ENCODE results near the gene ADAMTS4.

ADAMTS4 gene

DNA sequence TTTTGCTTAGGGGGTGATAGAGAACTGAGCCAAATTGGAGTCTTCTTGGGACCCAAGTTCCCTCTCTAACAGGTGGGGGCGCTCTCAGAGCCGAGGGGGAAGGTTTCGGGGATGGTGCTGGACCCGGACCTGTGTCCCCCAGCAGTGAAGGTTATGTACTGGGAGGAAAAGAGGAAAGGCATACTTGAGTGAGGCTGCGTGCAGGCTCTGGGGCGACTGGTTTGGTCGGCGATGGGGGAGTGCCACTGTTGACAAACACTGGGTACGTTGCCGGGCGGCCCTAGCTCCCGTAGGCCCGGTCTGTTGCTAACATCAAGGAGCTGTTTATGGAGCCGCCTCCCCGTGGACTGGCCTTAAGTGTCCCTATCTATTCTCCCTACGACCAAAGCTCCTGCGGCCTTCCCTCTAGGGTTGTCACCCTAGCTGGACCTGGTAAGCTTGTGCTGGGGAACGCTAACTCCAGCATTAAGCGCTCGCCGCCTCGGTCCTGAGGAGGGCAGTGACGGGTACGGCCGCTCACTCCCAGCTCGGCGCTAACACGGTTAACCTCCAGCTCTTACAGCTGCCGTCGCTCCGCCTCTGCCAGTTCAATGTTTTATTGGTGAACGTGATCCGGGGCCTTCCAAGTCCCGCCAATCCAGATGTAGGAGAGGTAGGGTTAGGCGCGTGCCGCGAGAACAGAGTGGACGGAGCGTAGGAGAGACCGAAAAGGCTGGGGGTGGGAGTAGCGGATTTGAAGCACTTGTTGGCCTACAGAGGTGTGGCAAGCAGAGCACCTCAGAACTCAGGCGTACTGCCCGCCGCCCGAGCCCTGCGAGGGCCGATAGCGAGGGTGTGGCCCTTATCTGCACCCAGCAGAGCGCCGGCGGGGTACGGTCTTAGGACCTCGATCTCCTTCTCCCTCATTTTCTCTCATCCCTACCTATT lies 32.8 kb downstream of the ADAMTS4 start, which contains the start of gene PPOX:
TSS of gene PPOX (plus strand) at position 685 of the 927 bp plus-strand sequence. CDS start 422 bp downstream, outside the sequence.
- H3K4me3 ChIP-seq (replicated peaks; ENCODE audit: low read depth, low read length) = peak within 1 kb of the TSS; percentile 82
- DNase-seq (ENCODE audit: extremely low read depth, low read depth) = peak; percentile 92
- peak; percentile 48 for TF ChIP-seq CTCF (IDR thresholded peaks at IDR 0.05; ENCODE audit: low read depth, low read length, missing control alignments)

- no peak for DNase-seq (ENCODE audit: extremely low read depth, low read depth)
- peak overlapping the region; percentile 82 for H3K4me3 ChIP-seq (replicated peaks; ENCODE audit: low read depth, low read length)
Observed at GRCh38 chr1:161164901-161165610, 33.8 kb downstream of the ADAMTS4 start.

DNA sequence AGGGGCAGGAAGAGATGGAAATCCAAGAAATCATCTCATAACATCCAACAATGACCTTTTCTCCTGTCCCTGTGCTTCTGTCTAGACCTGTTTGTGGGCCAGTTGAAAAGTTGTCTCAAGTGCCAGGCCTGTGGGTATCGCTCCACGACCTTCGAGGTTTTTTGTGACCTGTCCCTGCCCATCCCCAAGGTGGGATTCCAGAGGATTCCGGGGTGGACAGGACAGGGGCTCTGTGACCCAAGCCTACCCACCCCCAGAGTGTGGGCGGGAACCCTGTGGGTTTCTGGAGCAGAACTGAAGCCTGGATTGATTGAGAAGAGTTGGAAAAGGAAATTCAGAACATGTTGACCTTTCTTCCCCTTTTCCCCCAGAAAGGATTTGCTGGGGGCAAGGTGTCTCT lies 35.1 kb downstream of the ADAMTS4 start:
- no peak for DNase-seq (ENCODE audit: extremely low read depth, low read depth)
- no peak for TF ChIP-seq CTCF (IDR thresholded peaks at IDR 0.05; ENCODE audit: low read depth, low read length, missing control alignments)

More at GRCh38 chr1:161164901-161165610, 33.8 kb downstream of the ADAMTS4 start:
- no peak for TF ChIP-seq CTCF (IDR thresholded peaks at IDR 0.05; ENCODE audit: low read depth, low read length, missing control alignments)

GRCh38 chr1:161162806-161163205 lies 36.0 kb downstream of the ADAMTS4 start:
- no peak overlapping the region for H3K4me3 ChIP-seq (replicated peaks; ENCODE audit: low read depth, low read length)
- DNase-seq (ENCODE audit: extremely low read depth, low read depth) = no peak
- no peak for TF ChIP-seq CTCF (IDR thresholded peaks at IDR 0.05; ENCODE audit: low read depth, low read length, missing control alignments)

More for the DNA sequence above, 35.1 kb downstream of the ADAMTS4 start:
- H3K4me3 ChIP-seq (replicated peaks; ENCODE audit: low read depth, low read length) = no peak overlapping the region

DNA sequence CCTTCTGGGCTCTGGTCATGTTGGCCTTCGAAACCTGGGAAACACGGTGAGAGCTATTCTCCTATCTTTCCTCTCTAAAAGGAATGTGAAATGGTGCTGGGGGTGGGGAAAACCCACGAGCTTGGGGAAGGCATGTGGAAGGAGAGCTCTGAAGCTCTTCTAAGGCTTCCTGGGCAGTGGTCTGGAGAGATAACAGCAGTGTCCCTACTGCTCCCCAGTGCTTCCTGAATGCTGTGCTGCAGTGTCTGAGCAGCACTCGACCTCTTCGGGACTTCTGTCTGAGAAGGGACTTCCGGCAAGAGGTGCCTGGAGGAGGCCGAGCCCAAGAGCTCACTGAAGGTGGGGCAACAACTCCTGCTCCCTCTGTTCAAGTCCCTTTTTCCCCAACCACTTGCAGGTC lies 36.8 kb downstream of the ADAMTS4 start:
- no peak overlapping the region for H3K4me3 ChIP-seq (replicated peaks; ENCODE audit: low read depth, low read length)
- no peak for TF ChIP-seq CTCF (IDR thresholded peaks at IDR 0.05; ENCODE audit: low read depth, low read length, missing control alignments)
- no peak for DNase-seq (ENCODE audit: extremely low read depth, low read depth)

DNA sequence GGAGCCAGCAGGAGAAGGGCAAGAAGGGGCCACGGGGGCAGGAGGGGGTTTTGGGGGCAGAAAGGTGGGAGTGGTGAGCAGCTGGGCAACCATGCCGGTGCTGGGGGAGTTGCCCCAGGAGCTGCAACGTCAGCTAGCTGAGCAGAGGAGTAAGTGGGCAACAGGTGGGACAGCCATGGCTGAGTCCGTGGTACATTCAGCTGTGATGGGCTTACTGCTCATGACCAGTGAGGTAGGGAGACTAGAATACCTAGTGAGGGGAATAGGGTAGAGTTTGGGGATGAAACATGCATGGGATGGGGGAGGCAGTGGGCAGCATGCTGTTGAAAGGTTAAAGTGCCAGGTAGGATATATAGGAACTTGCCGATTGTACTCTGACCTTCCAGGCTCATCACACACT lies 37.2 kb downstream of the ADAMTS4 start:
- DNase-seq (ENCODE audit: extremely low read depth, low read depth) = no peak
- TF ChIP-seq CTCF (IDR thresholded peaks at IDR 0.05; ENCODE audit: low read depth, low read length, missing control alignments) = no peak
- H3K4me3 ChIP-seq (replicated peaks; ENCODE audit: low read depth, low read length) = no peak overlapping the region

All from HFF-Myc (cell line).